Spleen (tissue), 7 donors: Measurements from ENCODE around the gene MTIF2.

ENCODE experiments used
- POLR2A ChIP-seq, 3 donors: fragments of 450-650 bp; IDR thresholded peaks; one replicate each; pipeline ENCODE4 v1.5.1; 2017; ENCODE audit warnings: antibody characterized with exemption in 3 of 3, mild to moderate bottlenecking in 1 of 3
- POLR2AphosphoS5 ChIP-seq, 3 donors: sonication (generic); formaldehyde crosslinking; IDR thresholded peaks; one replicate each; pipeline ENCODE4 v1.5.1; 2017; ENCODE audit warnings: antibody characterized with exemption in 3 of 3
- TF ChIP-seq, protein P1 (sequence below), 11 experiments: fragments of 200-600 bp in 7 of 11; fragments of 450-650 bp in 4 of 11; sonication (generic) in 4 of 11; IDR thresholded peaks in 8 of 11; conservative IDR thresholded peaks in 3 of 11; 1 replicate in 7 of 11; 2 replicates in 4 of 11; pipeline versions ENCODE4 v1.4.0 to v1.8.0; 2016 to 2021; ENCODE audit warnings: antibody characterized with exemption in 11 of 11, inconsistent platforms in 4 of 11, mild to moderate bottlenecking in 1 of 11
- donor health status: DM: no; HTN: no; CAD: no; lungs with moderate emphysema.
- donor health status: DM: no; HTN: no; CAD: no.
- donor health status: DM: no; HTN: no; CAD: no.

DNA sequence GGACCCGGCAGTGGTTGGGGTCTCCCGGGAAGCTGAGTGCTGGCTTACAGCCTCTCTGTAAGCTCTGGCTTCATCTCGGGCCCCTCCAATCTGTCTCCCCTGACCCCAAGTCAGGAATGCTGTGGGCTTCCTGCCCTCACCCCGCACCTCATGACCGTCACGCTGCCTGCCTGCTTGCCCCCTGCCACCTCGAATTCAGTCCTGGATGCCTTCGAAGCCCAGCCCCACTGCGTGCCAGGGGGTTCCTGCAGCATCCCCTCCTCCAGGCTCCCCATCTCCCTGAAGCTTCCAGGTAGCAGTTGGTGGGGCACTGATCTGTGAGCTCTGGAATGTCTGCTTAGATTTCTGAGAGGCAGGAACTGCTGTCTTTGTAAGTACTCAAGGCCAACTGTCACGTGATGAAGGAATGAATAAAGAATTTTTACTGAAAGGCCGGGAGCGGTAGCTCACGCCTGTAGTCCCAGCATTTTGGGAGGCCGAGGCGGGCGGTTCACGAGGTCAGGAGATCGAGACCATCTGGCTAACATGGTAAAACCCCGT, 43.5 kb downstream of the MTIF2 start:
- no peak for TF ChIP-seq POLR2A (IDR thresholded peaks at IDR 0.05)
- TF ChIP-seq, protein P1, sequence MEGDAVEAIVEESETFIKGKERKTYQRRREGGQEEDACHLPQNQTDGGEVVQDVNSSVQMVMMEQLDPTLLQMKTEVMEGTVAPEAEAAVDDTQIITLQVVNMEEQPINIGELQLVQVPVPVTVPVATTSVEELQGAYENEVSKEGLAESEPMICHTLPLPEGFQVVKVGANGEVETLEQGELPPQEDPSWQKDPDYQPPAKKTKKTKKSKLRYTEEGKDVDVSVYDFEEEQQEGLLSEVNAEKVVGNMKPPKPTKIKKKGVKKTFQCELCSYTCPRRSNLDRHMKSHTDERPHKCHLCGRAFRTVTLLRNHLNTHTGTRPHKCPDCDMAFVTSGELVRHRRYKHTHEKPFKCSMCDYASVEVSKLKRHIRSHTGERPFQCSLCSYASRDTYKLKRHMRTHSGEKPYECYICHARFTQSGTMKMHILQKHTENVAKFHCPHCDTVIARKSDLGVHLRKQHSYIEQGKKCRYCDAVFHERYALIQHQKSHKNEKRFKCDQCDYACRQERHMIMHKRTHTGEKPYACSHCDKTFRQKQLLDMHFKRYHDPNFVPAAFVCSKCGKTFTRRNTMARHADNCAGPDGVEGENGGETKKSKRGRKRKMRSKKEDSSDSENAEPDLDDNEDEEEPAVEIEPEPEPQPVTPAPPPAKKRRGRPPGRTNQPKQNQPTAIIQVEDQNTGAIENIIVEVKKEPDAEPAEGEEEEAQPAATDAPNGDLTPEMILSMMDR (IDR thresholded peaks at IDR 0.05 in 8 of 11, conservative IDR thresholded peaks at IDR 0.05 in 3 of 11) = no peak
- no peak for TF ChIP-seq POLR2AphosphoS5 (IDR thresholded peaks at IDR 0.05)
